CD14-positive monocyte (primary cell): ENCODE data around the gene FAM227B. TPM values are rescaled to one million over a fixed set of nuclear protein-coding genes. Genes with fewer than 3 reads are reported as not detected.

Source experiments
- DNase-seq, 3 donors: peaks; one replicate each; pipeline ENCODE4 v3.0.0-alpha.2; 2011 to 2022
- H2AFZ ChIP-seq: 2 replicates; pipeline ENCODE4 v1.6.0; 2012; ENCODE audit warnings: mild to moderate bottlenecking, low read depth, low read length, inconsistent platforms; ENCODE audit not compliant: insufficient read depth, poor library complexity, severe bottlenecking
- H3K27ac ChIP-seq, 2 donors: 1 replicate in 1 of 2; 2 replicates in 1 of 2; pipeline ENCODE4 v1.5.1; 2012 to 2013; ENCODE audit warnings: low read length in 2 of 2, control low read depth in 1 of 2, inconsistent platforms in 1 of 2, low read depth in 1 of 2, mild to moderate bottlenecking in 1 of 2
- H3K27me3 ChIP-seq, 2 donors: one replicate each; pipeline versions ENCODE4 v1.6.0 to v1.6.1; 2011 to 2013; ENCODE audit warnings: low read length in 2 of 2; ENCODE audit not compliant: control insufficient read depth in 2 of 2, insufficient read depth in 2 of 2
- H3K36me3 ChIP-seq, 2 donors: replicated peaks in 1 of 2; 1 replicate in 1 of 2; 2 replicates in 1 of 2; pipeline versions ENCODE4 v1.5.1 to v1.6.1; 2012 to 2013; ENCODE audit warnings: low read length in 2 of 2, control low read depth in 1 of 2, inconsistent platforms in 1 of 2, mild to moderate bottlenecking in 1 of 2; ENCODE audit not compliant: insufficient read depth in 2 of 2, control insufficient read depth in 1 of 2
- H3K4me1 ChIP-seq, 2 donors: 1 replicate in 1 of 2; 2 replicates in 1 of 2; pipeline versions ENCODE4 v1.5.1 to v1.6.1; 2012 to 2013; ENCODE audit warnings: low read length in 2 of 2, control low read depth in 1 of 2, inconsistent platforms in 1 of 2, mild to moderate bottlenecking in 1 of 2, moderate library complexity in 1 of 2; ENCODE audit not compliant: insufficient read depth in 2 of 2, control insufficient read depth in 1 of 2
- H3K4me2 ChIP-seq: replicated peaks from 2 replicates; pipeline ENCODE3; 2012; ENCODE audit warnings: low read length, moderate library complexity, mild to moderate bottlenecking; ENCODE audit not compliant: poor library complexity, severe bottlenecking; ENCODE audit errors: extremely low read depth
- H3K4me3 ChIP-seq, 3 experiments: fragments of 200-600 bp in 1 of 3; sonication (generic) in 1 of 3; replicated peaks in 1 of 3; 1 replicate in 2 of 3; 2 replicates in 1 of 3; pipeline ENCODE4 v1.5.1; 2011 to 2013; ENCODE audit warnings: low read length in 3 of 3, mild to moderate bottlenecking in 3 of 3, control low read depth in 2 of 3, low read depth in 2 of 3, inconsistent platforms in 1 of 3, moderate library complexity in 1 of 3
- H3K79me2 ChIP-seq: 2 replicates; pipeline ENCODE4 v1.6.0; 2012; ENCODE audit warnings: mild to moderate bottlenecking, control low read depth, inconsistent platforms, low read length, moderate library complexity; ENCODE audit not compliant: insufficient read depth
- H3K9ac ChIP-seq: 2 replicates; pipeline ENCODE4 v1.6.0; 2017; ENCODE audit warnings: low read length, mild to moderate bottlenecking; ENCODE audit not compliant: insufficient read depth, poor library complexity, severe bottlenecking
- H3K9me3 ChIP-seq, 2 donors: replicated peaks in 1 of 2; 1 replicate in 1 of 2; 2 replicates in 1 of 2; pipeline versions ENCODE4 v1.5.1 to v1.6.1; 2012 to 2013; ENCODE audit warnings: low read length in 2 of 2, control low read depth in 1 of 2; ENCODE audit not compliant: control insufficient read depth in 1 of 2, insufficient read depth in 1 of 2
- H4K20me1 ChIP-seq: 2 replicates; pipeline ENCODE4 v1.6.0; 2012; ENCODE audit warnings: mild to moderate bottlenecking, low read length, control low read depth, moderate library complexity; ENCODE audit not compliant: insufficient read depth
- H3K27ac Mint-ChIP-seq, 7 donors: one replicate each; pipeline ENCODE4 v1.8.0; 2020; ENCODE audit warnings: mild to moderate bottlenecking in 7 of 7, mixed read lengths in 7 of 7, moderate library complexity in 6 of 7, inconsistent platforms in 2 of 7
- H3K27me3 Mint-ChIP-seq, 3 donors: one replicate each; pipeline ENCODE4 v1.8.0; 2021 to 2022; ENCODE audit warnings: low read depth in 3 of 3, mild to moderate bottlenecking in 3 of 3, mixed read lengths in 3 of 3, moderate library complexity in 3 of 3, inconsistent platforms in 1 of 3
- H3K36me3 Mint-ChIP-seq, 2 donors: one replicate each; pipeline ENCODE4 v1.8.0; 2020; ENCODE audit warnings: mixed read lengths in 2 of 2, inconsistent platforms in 1 of 2, mild to moderate bottlenecking in 1 of 2
- H3K4me1 Mint-ChIP-seq: one replicate; pipeline ENCODE4 v1.8.0; 2020; ENCODE audit warnings: mild to moderate bottlenecking, mixed read lengths
- H3K4me3 Mint-ChIP-seq, 2 donors: one replicate each; pipeline ENCODE4 v1.8.0; 2020; ENCODE audit warnings: mild to moderate bottlenecking in 2 of 2, mixed read lengths in 2 of 2, moderate library complexity in 1 of 2
- H3K9me3 Mint-ChIP-seq, 7 donors: one replicate each; pipeline ENCODE4 v1.8.0; 2020 to 2022; ENCODE audit warnings: mixed read lengths in 7 of 7, mild to moderate bottlenecking in 6 of 7, moderate library complexity in 6 of 7, inconsistent platforms in 2 of 7
- CTCF ChIP-seq: fragments of 200-600 bp; IDR thresholded peaks from one replicate; pipeline ENCODE4 v1.8.0; 2022; ENCODE audit warnings: antibody characterized with exemption, mild to moderate bottlenecking
- WGBS: methylation state at CpG from one replicate; pipeline ENCODE4 v1.1.5; 2013; ENCODE audit warnings: missing lambda C conversion rate; ENCODE audit not compliant: insufficient coverage; 5-methylcytosine and 5-hydroxymethylcytosine counted together
- intact Hi-C, 2 donors: fragments of 100-400 bp; cut with micrococcal nuclease; formaldehyde crosslinking; loops; one replicate each; pipeline versions ENCODE4 v1.15.0 to v1.15.1; 2023
- polyA plus RNA-seq, 3 donors: library from polyadenylated mRNA; depleted of rRNA in 1 of 3; unstranded in 2 of 3; stranded (reverse) in 1 of 3; fragments of 300-500 nt in 2 of 3; fragments of >200 nt in 1 of 3; fragmentation: Illumina TruSeq in 2 of 3; gene quantifications; 1 replicate in 2 of 3; 2 replicates in 1 of 3; pipeline ENCODE4 v1.2.3, GENCODE V29; 2012 to 2021

Gene FAM227B
- polyA plus RNA-seq, 3 donors, result 0.28 to 0.72 (median 0.49) TPM

GRCh38 chr15:49622561-49622960 is 1.9 kb upstream of the FAM227B start:
- peaks cover 10 to 20% (median 12%) of the 10 kb centered on the region in 7 donors for H3K9me3 Mint-ChIP-seq
- Histone ChIP-seq H3K36me3 (peaks cover 16 to 41% of the 10 kb centered on the region in 2 donors), H4K20me1 (no peaks in the 10 kb centered on the region), H3K4me2 (no peak overlapping the region), H3K27ac (no peak overlapping the region), H3K4me3 (no peak overlapping the region), H3K27me3 (no peaks in the 10 kb centered on the region), H3K9ac (no peak overlapping the region), H3K4me1 (peaks cover 17 to 31% of the 10 kb centered on the region in 2 donors), H3K9me3 (peaks cover 6 to 19% of the 10 kb centered on the region in 2 donors), H3K79me2 (peaks cover 46% of the 10 kb centered on the region), H2AFZ (no peak overlapping the region)
- peaks cover 31% of the 10 kb centered on the region for H3K4me1 Mint-ChIP-seq
- TF ChIP-seq CTCF, result no peak
- peaks cover 18 to 23% of the 10 kb centered on the region in 2 donors for H3K36me3 Mint-ChIP-seq
- no peaks in the 10 kb centered on the region for H3K27me3 Mint-ChIP-seq
- H3K27ac Mint-ChIP-seq, result no peak overlapping the region
- no peak overlapping the region for H3K4me3 Mint-ChIP-seq
- intact Hi-C loops, result loop anchor here (10.0 kb wide), 2 partner anchors 92 to 468 kb away; partner anchors contain the start of gene COPS2 (in 1 of the 2)
- no peak for DNase-seq
- no CpG with 5 or more reads among the region's 3 CpGs for WGBS

GRCh38 chr15:49621887-49622286 is 1.3 kb upstream of the FAM227B start:
- Mint-ChIP-seq H3K4me3 (peak overlapping the region; percentile 92 to 95), H3K9me3 (peaks cover 10 to 22% (median 12%) of the 10 kb centered on the region in 7 donors), H3K27me3 (no peaks in the 10 kb centered on the region), H3K4me1 (peaks cover 31% of the 10 kb centered on the region), H3K27ac (peak overlapping the region in 6 of 7 donors; percentile 89 to 99 (median 97)), H3K36me3 (peaks cover 18 to 23% of the 10 kb centered on the region in 2 donors)
- peaks cover 6 to 19% of the 10 kb centered on the region in 2 donors for H3K9me3 ChIP-seq
- H3K4me2 ChIP-seq, result peak overlapping the region; percentile 84
- peaks cover 17 to 31% of the 10 kb centered on the region in 2 donors for H3K4me1 ChIP-seq
- peak overlapping the region; percentile 85 for H3K9ac ChIP-seq
- peaks cover 46% of the 10 kb centered on the region for H3K79me2 ChIP-seq
- no peak for DNase-seq
- intact Hi-C loops, result loop anchor here (10.0 kb wide), 2 partner anchors 93 to 467 kb away; partner anchors contain the start of gene COPS2 (in 1 of the 2)
- H3K36me3 ChIP-seq, result peaks cover 16 to 34% of the 10 kb centered on the region in 2 donors
- WGBS, result 50% methylated on average over 1 of the region's 1 CpG
- no peaks in the 10 kb centered on the region for H4K20me1 ChIP-seq
- peak overlapping the region; percentile 87 for H2AFZ ChIP-seq
- no peaks in the 10 kb centered on the region for H3K27me3 ChIP-seq
- H3K27ac ChIP-seq, result peak overlapping the region in 1 of 2 donors; percentile 93
- TF ChIP-seq CTCF, result no peak
- peak overlapping the region; percentile 80 to 93 (median 91) for H3K4me3 ChIP-seq
